HG03432 (cell line): ENCODE results near the gene METTL15.
A peak's percentile ranks its signal among the peaks of the same experiment; 100 is the strongest.
"Not testable (repeated sequence)": the region's sequence is repeated elsewhere in the genome, so short reads cannot be mapped to it uniquely, and the experiment has no call there.

Source experiments
- ATAC-seq: cut with Tn5 transposase; IDR thresholded peaks from one replicate; pipeline ENCODE4 v1.9.1; 2021; ENCODE audit warnings: mild to moderate bottlenecking, moderate library complexity; ENCODE audit not compliant: unreplicated experiment

METTL15 gene

DNA sequence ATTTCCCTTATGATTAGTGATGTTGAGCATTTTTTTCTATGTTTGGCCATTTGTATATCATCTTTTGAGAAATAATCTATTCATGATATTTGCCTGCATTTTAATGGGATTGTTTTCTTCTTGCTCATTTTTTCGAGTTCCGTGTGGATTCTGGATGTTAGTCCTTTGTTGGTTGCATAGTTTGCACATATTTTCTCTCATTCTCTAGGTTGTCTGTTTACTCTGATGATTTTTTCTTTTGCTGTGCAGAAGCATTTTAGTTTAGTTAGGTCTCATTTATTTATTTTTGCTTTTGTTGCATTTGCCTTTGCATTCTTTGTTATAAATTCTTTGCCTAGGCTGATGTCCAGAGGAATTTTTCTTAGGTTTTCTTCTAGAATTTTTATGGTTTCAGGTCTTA, 87.3 kb downstream of the METTL15 start:
- no peak for ATAC-seq

DNA sequence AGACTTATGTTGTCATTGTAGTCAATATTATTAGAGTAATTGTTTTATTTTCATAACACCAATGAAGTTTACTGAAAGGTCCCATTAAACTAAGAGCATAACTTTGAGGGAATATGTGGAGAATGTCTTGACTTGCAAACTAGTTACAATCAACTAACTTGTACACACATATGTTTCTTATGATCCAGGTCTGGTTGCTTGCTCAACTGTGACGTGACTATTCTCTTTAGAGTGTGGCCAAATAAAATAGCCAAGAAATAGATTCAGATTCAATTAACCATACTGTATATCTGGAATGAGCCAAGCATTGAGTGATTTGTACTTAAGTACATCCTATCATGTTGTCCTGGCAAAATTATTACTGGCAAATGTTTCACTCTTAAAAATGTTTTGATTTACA, 101.7 kb downstream of the METTL15 start:
- no peak for ATAC-seq

DNA sequence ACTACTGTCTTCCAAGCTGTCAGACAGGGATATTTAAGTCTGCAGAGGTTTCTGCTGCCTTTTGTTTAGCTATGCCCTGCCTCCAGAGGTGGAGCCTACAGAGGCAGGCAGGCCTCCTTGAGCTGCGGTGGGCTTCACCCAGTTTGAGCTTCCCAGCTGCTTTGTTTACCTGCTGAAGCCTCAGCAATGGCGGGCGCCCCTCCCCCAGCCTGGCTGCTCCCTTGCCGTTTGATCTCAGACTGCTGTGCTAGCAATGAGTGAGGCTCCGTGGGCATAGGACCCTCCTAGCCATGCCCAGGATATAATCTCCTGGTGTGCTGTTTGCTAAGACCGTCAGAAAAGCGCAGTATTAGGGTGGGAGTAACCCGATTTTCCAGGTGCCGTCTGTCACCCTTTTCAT, 113.9 kb downstream of the METTL15 start:
- not testable (repeated sequence) for ATAC-seq

DNA sequence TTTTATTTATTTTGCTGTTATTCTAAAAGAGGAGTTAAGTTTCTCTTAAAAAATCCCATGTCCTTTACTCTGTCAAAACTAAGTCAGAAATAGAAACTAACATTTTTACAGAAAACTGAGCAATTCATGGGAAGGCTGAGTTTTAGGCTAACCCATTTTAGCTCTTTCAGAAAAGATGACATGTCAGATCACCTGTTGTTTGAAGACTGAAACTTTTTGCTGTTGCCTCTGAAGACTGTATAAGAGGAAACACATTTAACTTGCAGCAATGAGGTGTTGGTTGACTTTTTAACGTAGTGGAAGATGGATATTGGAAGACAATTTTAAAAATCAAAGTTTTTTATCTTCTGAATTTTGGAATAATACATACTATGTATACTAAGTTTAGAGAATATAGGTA, 115.4 kb downstream of the METTL15 start:
- peak; percentile 92 for ATAC-seq

DNA sequence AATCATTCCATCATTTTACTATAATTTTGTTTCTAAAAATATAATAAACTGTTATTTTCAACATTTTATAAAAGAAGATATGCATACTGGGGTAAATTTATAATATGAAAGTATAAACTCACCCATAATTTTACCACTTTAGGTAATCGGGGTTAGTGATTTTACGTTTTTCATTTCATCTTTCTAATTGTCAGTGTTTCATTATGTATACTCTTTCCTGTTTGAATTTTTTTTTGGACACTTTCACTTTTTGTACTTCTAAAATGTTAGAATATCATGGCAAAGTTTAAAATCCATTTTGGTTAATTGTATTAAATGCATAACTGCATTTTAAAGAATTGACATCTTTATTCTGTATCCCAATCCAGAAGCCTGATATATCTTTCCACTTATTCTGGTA, 115.8 kb downstream of the METTL15 start:
- no peak for ATAC-seq

DNA sequence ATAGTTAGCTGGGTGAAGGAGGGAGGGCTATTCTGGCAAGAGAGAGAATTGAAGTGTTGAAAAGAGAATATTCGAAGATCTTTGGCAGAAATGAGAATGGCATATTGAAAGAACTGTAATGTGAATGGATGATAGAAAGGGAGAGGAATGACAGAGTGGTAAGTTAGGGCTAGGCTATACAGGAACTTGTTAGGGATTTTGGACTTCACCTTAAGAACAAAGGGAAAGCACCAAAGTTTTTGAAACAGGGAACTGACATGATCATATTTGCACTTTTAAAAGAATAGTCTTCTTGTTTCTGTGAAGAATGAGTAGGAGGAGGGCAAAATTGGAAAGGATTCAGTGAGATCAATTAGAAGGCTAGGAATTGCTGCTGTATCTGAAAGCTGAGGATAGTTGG, 119.3 kb downstream of the METTL15 start:
- ATAC-seq = no peak

DNA sequence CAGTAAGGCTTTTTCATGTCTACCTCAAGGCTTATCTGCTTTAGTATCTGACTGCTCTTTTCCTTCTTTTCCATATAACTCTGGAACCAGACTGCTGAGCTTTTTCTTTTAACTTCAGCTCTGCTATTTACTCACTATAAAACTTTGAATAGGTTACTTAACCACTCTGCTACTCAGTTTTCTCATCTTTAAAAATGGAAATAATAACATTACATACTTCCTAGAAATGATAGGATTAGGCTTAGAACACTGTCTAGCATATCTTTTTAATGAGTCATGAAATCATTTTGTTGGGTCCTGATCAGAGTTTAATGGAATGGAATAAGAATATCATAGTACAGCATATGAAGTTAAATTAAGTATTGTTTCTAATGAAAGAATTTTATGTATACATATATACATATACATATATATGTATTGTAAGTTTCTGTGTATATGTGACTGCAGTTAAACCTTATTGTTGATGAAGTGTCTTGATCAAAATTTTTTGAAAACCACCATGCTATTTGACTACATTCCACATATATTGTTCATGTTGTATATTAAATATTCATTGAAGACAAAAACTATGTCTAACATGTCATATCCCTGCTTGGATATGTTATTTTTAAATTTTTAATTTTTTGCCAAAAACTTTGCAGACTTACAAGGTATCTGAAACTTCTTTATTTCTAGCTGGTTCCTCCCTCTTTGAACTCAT, 120.2 kb downstream of the METTL15 start:
- ATAC-seq = no peak

DNA sequence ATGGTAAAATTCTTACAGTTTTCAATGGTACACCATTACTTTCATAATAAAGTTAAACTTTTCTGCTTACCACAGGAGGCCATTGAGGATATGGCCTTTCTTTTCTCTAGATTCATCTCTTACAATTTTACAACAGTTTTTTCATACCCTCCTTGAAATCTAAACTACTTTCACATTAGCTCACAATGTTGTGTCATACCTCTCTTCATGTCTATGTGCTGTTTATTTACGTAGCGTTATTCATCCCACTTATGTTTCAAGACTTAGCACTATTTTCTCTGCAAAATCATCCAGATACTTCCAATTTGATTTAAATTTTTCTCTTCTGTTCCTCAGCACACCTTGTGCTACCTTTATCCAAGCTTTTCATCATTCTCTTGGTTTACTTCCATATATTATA, 123.3 kb downstream of the METTL15 start:
- ATAC-seq = no peak

DNA sequence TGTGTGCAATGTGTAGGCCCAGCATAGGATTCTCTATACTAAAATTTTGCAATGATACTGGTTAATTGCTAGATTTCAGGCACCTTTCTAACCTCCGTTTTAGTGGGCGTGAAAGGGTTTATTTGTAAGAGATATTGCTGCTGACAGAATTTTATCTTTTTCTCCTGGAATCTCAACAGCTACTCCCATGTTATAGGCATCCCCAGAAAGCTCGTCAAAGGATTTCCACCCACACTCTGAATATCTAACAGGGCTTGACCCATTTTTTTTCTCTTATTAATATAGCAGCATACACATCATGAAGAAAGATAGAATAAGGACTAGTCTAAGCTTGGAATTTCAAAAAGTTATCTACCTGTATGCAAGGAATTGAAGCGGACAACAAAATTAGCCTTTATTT, 124.5 kb downstream of the METTL15 start:
- ATAC-seq = no peak

DNA sequence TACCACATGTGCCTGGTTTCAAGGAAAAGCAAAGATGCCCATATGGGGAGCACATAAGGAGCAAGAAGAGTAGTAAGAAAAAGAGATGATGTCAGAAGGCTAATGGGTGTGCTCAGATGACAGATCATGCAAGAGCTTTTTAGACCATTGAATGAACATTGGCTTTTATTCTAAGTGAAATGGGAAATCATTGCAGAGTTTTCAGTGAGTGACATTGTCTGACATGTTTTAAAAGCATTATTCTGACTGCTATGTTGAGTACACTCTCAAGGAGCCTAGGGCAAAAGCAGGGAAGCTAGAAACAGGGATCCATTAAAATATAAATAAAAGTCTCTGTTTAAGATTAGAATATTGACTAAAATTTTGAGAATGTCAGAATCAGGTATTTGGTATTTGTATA, 133.6 kb downstream of the METTL15 start:
- ATAC-seq = no peak

DNA sequence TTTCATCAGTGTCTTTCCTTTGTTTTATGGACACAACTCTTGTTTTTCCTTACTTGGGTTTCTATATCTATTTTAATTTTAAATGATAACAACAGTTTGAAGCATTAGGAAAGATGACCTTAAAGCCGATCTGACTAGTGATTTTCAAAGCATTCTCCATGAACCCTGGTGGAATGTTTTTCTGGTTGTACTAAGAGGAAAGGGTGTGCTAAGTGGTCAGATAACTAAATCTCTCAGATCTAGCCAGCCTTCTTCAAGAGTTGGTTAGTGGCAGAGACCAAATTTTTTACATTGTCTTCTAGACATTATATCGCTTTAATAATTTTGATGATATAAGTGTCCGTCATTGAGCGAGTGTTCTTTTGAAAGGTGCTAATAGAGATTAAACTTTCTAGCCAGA, 134.4 kb downstream of the METTL15 start:
- no peak for ATAC-seq

DNA sequence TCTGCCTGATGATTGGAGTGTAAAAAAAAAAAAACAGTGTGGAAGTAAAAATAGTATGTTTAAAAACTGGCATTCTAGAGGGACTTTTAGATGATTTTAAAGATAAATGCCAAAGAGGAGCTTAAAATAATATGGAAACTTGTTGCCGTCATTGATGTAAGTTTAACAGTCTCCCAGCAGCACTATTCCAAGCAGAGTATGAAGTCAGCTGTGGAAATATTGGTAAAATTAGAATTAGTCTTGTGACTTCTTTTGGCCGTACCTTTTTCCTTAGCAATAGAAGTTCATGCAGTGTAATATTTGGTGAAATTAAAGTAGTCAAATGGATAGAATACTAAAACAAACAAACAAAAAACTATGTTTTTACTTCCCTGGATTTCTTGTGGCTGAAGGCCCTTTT, 134.9 kb downstream of the METTL15 start:
- ATAC-seq = no peak

DNA sequence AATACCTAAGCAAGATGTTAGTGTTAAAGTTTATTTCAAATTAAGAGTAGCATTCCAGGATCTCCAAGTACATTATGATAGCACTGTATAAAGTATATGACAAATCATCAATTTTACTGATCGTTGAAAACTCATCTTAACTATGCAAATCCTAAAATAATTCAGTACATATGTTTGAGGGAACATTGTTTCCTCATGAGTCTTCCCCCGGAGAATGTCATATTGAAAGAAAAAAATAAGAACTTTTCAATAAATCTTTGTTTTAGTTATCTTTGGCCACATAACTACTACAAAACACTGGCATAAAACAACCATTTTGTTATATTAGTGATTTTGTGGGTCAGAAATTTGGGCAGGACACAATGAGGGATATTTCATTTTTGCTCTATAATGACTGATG, 135.4 kb downstream of the METTL15 start:
- no peak for ATAC-seq

DNA sequence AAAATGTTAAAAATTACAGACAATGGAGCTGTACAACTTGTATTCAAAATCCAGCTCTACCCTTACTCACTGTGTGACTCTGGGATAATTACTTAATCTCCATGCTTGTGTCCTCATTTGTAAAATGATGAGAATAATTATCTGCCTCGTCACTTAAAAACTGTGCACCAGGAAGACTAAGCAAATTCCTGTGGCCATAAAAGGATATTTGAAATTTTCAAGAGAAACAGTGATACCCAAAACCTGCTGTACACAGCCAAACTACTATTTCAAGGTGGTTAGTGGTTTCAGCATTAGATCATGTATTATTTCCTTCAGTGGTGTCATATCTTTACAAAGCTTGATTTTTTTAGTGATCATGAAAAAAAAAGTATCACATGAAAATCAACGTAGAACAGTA, 136.9 kb downstream of the METTL15 start:
- no peak for ATAC-seq

DNA sequence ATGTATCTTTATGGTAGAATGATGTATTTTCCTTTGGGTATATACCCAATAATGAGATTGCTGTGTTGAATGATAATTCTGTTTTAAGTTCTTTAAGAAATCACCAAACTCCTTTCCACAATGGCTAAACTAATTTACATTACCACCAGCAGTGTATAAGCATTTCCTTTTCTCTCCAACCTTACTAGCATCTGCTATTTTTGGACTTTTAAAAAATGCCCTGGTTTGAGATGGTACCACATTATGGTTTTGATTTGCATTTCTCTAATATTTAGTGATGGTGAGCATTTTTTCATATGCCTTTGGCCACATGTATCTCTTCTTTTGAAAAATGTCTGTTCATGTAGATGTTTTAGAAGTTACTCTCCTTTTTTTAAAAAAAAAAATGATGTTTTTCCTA, 142.0 kb downstream of the METTL15 start:
- ATAC-seq = no peak

DNA sequence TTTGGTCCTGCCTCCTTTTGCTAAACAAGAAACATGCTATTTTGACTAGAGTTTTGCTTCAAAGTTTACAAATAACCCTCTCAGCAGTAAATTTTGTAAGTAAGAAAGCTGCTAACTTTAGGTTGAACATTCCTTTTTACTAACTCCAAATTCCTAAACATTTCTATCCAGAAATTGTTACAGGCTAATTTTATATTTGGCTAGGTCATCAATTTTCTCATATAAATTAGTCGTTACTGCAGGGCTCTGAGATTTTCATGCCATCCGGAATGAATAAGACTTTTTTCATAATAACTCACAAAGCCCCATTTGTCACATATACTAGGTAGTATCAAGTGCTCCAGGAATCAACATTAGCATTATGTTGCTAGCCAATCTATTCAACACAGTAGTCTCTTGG, 143.1 kb downstream of the METTL15 start:
- ATAC-seq = no peak

DNA sequence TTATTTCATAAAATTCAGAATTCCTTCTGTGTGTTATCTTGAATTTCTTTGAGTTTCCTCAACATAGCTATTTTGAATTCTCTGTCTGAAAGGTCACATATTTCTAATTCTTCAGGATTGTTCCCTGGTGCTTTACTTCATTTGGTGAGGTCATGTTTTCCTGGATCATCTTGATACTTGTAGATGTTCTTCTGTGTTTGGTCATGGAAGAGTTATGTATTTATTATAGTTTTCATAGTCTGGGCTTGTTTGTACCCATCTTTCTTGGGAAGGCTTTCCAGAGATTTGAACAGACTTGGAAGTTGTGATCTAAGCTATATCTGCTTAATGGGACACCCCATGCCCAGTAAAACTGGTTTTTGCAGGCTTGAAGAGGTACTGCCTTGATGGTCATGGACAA, 149.6 kb downstream of the METTL15 start:
- ATAC-seq = no peak

DNA sequence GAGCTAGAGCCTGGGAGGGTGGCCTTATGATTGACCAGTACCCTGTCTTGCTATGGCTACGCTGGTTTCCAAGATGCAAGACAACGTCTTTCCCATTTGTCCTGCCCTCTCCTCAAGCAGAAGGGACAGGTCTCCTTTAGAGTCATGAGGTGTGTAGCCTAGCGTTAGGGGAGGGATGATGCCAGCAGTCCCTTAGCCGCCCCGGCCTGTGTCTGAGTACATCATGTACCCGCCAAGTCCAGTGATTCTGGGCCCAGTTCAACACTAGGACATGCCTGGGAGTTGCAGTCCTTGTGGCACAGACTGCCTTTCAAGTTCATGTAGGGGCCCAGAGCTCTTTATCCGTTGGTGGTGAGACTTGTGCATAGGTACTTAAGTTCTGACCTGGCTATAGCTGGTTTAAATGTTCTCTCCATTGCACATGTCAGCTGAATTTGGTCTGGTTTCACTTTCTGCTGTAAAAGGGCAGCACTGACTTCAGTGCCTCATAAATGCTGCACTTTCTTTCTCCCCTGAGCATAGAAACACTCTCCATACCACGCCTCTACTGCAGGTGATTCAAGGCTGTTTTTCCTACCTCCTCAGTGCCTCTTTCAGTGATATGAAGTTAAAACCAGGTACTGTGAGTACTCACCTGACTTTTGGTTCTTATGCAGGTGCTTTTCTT, 151.1 kb downstream of the METTL15 start:
- ATAC-seq = peak; percentile 59

DNA sequence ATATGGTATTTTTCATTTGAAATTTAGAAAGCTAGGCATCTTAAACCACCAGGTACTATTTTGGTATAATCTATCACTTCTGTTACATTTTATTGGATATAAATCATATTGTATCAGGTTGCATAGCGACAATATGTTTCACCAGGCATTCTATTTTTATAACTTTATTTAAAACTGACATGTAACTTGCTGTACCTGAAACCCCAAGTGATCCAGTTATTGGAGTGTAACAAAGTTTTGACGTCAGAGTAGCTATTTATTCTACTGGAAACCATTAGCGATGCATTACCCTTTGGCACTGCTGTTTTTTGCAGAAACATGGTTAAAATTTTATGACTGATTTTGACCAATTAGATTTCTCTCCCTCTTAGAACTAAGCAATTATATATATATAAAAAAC, 160.7 kb downstream of the METTL15 start:
- no peak for ATAC-seq

DNA sequence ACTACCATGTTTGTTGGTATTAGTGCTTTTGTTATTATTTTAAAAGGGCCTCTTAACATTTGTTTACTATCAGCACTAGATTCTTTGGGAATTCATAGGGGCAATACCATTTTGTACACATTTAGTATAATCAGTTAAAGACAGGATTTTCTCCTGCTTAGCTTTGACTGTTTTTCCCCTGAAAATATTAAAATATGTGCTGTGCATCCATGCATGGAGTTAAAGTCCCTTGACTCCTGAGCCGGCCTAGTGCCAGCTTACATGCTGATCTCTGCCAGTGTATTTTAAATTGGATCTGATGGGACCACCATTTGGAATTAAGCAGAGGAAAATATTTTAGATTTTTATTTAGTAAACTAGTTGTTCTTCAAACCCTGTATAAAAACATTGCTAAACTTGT, 161.4 kb downstream of the METTL15 start:
- ATAC-seq = no peak

DNA sequence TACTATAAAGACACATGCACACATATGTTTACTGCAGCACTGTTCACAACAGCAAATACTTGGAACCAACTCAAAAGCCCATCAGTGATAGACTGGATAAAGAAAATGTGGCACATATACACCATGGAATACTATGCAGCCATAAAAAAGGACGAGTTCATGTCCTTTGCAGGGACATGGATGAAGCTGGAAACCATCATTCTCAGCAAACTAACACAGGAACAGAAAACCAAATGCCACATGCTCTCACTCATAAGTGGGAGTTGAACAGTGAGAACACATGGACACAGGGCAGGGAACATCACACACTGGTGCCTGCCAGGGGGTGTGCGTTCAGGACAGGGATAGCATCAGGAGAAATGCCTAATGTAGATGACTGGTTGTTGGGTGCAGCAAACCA, 164.1 kb downstream of the METTL15 start:
- not testable (repeated sequence) for ATAC-seq

DNA sequence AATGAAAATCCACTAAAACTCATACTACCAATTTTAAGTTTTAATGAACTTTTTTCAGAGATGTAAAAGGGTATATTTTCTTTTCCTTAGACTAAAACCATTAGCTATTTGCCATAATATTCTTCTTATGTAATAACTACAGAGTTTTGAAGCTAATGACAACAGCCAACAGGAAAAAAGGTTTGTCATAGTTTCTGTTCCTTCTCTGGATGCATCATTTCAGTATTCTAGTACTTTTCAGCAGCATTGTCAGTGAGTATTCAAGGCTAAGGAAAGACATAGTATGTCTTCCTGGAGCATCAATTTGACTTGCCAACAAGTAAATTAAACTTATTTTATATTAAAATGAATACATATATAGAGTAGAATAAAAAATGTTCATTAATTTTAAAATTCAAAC, 166.0 kb downstream of the METTL15 start:
- ATAC-seq = no peak

DNA sequence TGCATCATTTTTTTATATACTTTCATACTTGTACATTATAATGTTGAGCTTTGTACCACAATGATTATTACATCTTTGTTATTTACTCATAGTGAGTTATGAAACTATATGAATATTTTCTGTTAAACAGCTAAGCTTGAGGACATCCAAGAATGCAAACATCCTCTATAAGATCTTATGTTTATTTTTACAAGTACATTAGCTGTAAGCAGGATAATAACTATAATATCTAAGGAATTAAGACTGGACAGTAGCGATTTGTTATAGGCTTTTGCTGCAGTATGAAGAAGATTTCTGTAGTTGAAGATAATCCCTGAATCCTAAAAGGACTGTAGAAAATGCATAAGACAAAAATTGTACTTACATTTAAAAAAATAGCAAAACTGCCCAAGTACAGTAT, 176.0 kb downstream of the METTL15 start:
- ATAC-seq = no peak
